Measurements from ENCODE around the gene ERCC5.

ERCC5 gene

GRCh38 chr13:102846261-102847015 is 606 bp downstream of the ERCC5 start:
- DNase-seq: peak; percentile 28

- no peak for DNase-seq
Observed at GRCh38 chr13:102847272-102848234, 1.7 kb downstream of the ERCC5 start.

- DNase-seq: no peak
Observed at GRCh38 chr13:102848956-102849355, 3.1 kb downstream of the ERCC5 start.

GRCh38 chr13:102852556-102852955 is 6.7 kb downstream of the ERCC5 start:
- no peak for DNase-seq

GRCh38 chr13:102854675-102855074 is 8.8 kb downstream of the ERCC5 start:
- no peak for DNase-seq

- no peak for DNase-seq
Observed at GRCh38 chr13:102856557-102856956, 10.7 kb downstream of the ERCC5 start.

GRCh38 chr13:102862624-102863210 is 16.9 kb downstream of the ERCC5 start:
- no peak for DNase-seq

GRCh38 chr13:102863590-102863989 is 17.8 kb downstream of the ERCC5 start:
- DNase-seq: no peak

GRCh38 chr13:102868366-102868936 is 22.6 kb downstream of the ERCC5 start:
- no peak for DNase-seq

- DNase-seq: no peak
Observed at GRCh38 chr13:102869948-102870676, 24.3 kb downstream of the ERCC5 start.

- peak; percentile 41 for DNase-seq
Observed at GRCh38 chr13:102870677-102871415, 25.0 kb downstream of the ERCC5 start.

- no peak for DNase-seq
Observed at GRCh38 chr13:102872131-102872530, 26.3 kb downstream of the ERCC5 start.

GRCh38 chr13:102872531-102872930 is 26.7 kb downstream of the ERCC5 start:
- DNase-seq: no peak

GRCh38 chr13:102873653-102874052 is 27.8 kb downstream of the ERCC5 start:
- DNase-seq: no peak

- no peak for DNase-seq
Observed at GRCh38 chr13:102875256-102875655, 29.4 kb downstream of the ERCC5 start.

GRCh38 chr13:102877303-102877702 is 31.5 kb downstream of the ERCC5 start:
- no peak for DNase-seq

GRCh38 chr13:102878481-102878880 is 32.6 kb downstream of the ERCC5 start:
- DNase-seq: no peak

- DNase-seq: no peak
Observed at GRCh38 chr13:102879793-102880499, 34.1 kb downstream of the ERCC5 start.

- DNase-seq: no peak
Observed at GRCh38 chr13:102881819-102882686, 36.2 kb downstream of the ERCC5 start.

GRCh38 chr13:102892503-102892902 is 46.7 kb downstream of the ERCC5 start:
- DNase-seq: no peak

Data from stimulated activated CD4-positive, alpha-beta T cell treated with anti-CD3 and anti-CD28 coated beads, Interleukin-12 subunit alpha, Interleukin-12 subunit beta, amount 100 ng/mL, for 4 hours (primary cell).